IPS DF 6.9 (cell line): ENCODE results near the gene ATP5F1D.

Experiments used
- DNase-seq: peaks from one replicate; pipeline ENCODE4 v3.0.0-alpha.2; 2013; ENCODE audit warnings: low read depth, low spot score
- H3K27ac ChIP-seq: one replicate; pipeline ENCODE4 v1.5.1; 2013; ENCODE audit warnings: low read length, control low read depth
- H3K27me3 ChIP-seq: 2 replicates; pipeline ENCODE4 v1.6.1; 2013; ENCODE audit warnings: mild to moderate bottlenecking, low read length; ENCODE audit not compliant: control insufficient read depth, insufficient read depth
- H3K36me3 ChIP-seq: 2 replicates; pipeline ENCODE4 v1.6.1; 2013; ENCODE audit warnings: low read length; ENCODE audit not compliant: control insufficient read depth, insufficient read depth
- H3K4me1 ChIP-seq: 2 replicates; pipeline ENCODE4 v1.6.1; 2013; ENCODE audit warnings: low read length; ENCODE audit not compliant: control insufficient read depth, insufficient read depth
- H3K4me3 ChIP-seq: 2 replicates; pipeline ENCODE4 v1.5.1; 2013; ENCODE audit warnings: mild to moderate bottlenecking, low read length
- H3K9me3 ChIP-seq: 2 replicates; pipeline ENCODE4 v1.6.1; 2013; ENCODE audit warnings: low read length, inconsistent platforms; ENCODE audit not compliant: control insufficient read depth, insufficient read depth
- whole genome bisulfite sequencing: extraction: QIAGEN DNeasy Blood & Tissue Kit; methylation state at CpG from one replicate; pipeline ENCODE4 v1.1.7; 2013; ENCODE audit warnings: mixed read lengths, missing lambda C conversion rate; ENCODE audit not compliant: insufficient read length, insufficient coverage; 5-methylcytosine and 5-hydroxymethylcytosine counted together

The ATP5F1D gene

GRCh38 chr19:1227304-1228054 lies 14.1 kb upstream of the ATP5F1D start:
- H3K27ac ChIP-seq, result no peak overlapping the region
- no peak for DNase-seq
- peaks cover 40% of the 10 kb centered on the region for H3K36me3 ChIP-seq
- no peak overlapping the region for H3K4me3 ChIP-seq
- no CpG with 5 or more reads among the region's 56 CpGs for WGBS
- no peaks in the 10 kb centered on the region; the same call in 1 of the 2 replicates for H3K4me1 ChIP-seq
- no peaks in the 10 kb centered on the region for H3K9me3 ChIP-seq
- H3K27me3 ChIP-seq, result no peaks in the 10 kb centered on the region

GRCh38 chr19:1228161-1228957 lies 13.2 kb upstream of the ATP5F1D start:
- no peaks in the 10 kb centered on the region for H3K9me3 ChIP-seq
- H3K4me1 ChIP-seq, result no peaks in the 10 kb centered on the region; the same call in 1 of the 2 replicates
- H3K36me3 ChIP-seq, result peaks cover 41% of the 10 kb centered on the region
- H3K27me3 ChIP-seq, result no peaks in the 10 kb centered on the region
- no peak overlapping the region for H3K4me3 ChIP-seq
- H3K27ac ChIP-seq, result no peak overlapping the region
- no peak for DNase-seq
- no CpG with 5 or more reads among the region's 100 CpGs for WGBS

- Histone ChIP-seq H3K4me1 (no peaks in the 10 kb centered on the region; the same call in 1 of the 2 replicates), H3K27ac (no peak overlapping the region), H3K9me3 (no peaks in the 10 kb centered on the region), H3K36me3 (peaks cover 48% of the 10 kb centered on the region), H3K4me3 (no peak overlapping the region), H3K27me3 (no peaks in the 10 kb centered on the region)
- WGBS, result no CpG with 5 or more reads among the region's 158 CpGs
- DNase-seq, result no peak
Measured at GRCh38 chr19:1229056-1229923, 12.3 kb upstream of the ATP5F1D start.

- Histone ChIP-seq H3K4me1 (no peaks in the 10 kb centered on the region; the same call in 1 of the 2 replicates), H3K9me3 (no peaks in the 10 kb centered on the region), H3K36me3 (peaks cover 49% of the 10 kb centered on the region), H3K4me3 (no peak overlapping the region), H3K27ac (no peak overlapping the region), H3K27me3 (no peaks in the 10 kb centered on the region)
- DNase-seq, result no peak
- no CpG with 5 or more reads among the region's 61 CpGs for WGBS
Measured at GRCh38 chr19:1229924-1230782, 11.4 kb upstream of the ATP5F1D start.

GRCh38 chr19:1230783-1231489 lies 10.6 kb upstream of the ATP5F1D start:
- Histone ChIP-seq H3K27me3 (no peaks in the 10 kb centered on the region), H3K27ac (no peak overlapping the region), H3K36me3 (peaks cover 56% of the 10 kb centered on the region), H3K9me3 (no peaks in the 10 kb centered on the region), H3K4me3 (no peak overlapping the region), H3K4me1 (no peaks in the 10 kb centered on the region; the same call in 1 of the 2 replicates)
- no peak for DNase-seq
- WGBS, result no CpG with 5 or more reads among the region's 38 CpGs

- H3K36me3 ChIP-seq, result peaks cover 52% of the 10 kb centered on the region
- no peaks in the 10 kb centered on the region for H3K27me3 ChIP-seq
- WGBS, result no CpG with 5 or more reads among the region's 15 CpGs
- H3K4me1 ChIP-seq, result no peaks in the 10 kb centered on the region; the same call in 1 of the 2 replicates
- H3K4me3 ChIP-seq, result no peak overlapping the region
- no peaks in the 10 kb centered on the region for H3K9me3 ChIP-seq
- H3K27ac ChIP-seq, result no peak overlapping the region
- no peak for DNase-seq
Measured at GRCh38 chr19:1231729-1232637, 9.6 kb upstream of the ATP5F1D start.

- no CpG with 5 or more reads among the region's 15 CpGs for WGBS
- no peak for DNase-seq
- H3K9me3 ChIP-seq, result no peaks in the 10 kb centered on the region
- H3K27ac ChIP-seq, result no peak overlapping the region
- no peak overlapping the region for H3K4me3 ChIP-seq
- no peaks in the 10 kb centered on the region for H3K27me3 ChIP-seq
- H3K4me1 ChIP-seq, result no peaks in the 10 kb centered on the region; the same call in 1 of the 2 replicates
- peaks cover 51% of the 10 kb centered on the region for H3K36me3 ChIP-seq
Measured at GRCh38 chr19:1232652-1233072, 8.9 kb upstream of the ATP5F1D start.

- WGBS, result no CpG with 5 or more reads among the region's 24 CpGs
- Histone ChIP-seq H3K27ac (no peak overlapping the region), H3K9me3 (no peaks in the 10 kb centered on the region)
Measured at GRCh38 chr19:1233115-1233667, 8.4 kb upstream of the ATP5F1D start.

More at GRCh38 chr19:1233115-1233667, 8.4 kb upstream of the ATP5F1D start:
- peaks cover 2% of the 10 kb centered on the region; the same call in 1 of the 2 replicates for H3K4me1 ChIP-seq
- no peak for DNase-seq
- H3K36me3 ChIP-seq, result peaks cover 45% of the 10 kb centered on the region
- H3K4me3 ChIP-seq, result no peak overlapping the region
- H3K27me3 ChIP-seq, result no peaks in the 10 kb centered on the region
